Measurements from ENCODE around the gene FBXL17.

- TF ChIP-seq EP300 (IDR thresholded peaks at IDR 0.05; ENCODE audit: borderline replicate concordance in 1 of 2, low read depth in 1 of 2, low read length in 1 of 2) (no peak), NRF1 (IDR thresholded peaks at IDR 0.05; ENCODE audit: low read depth, low read length) (no peak), TAF1 (IDR thresholded peaks at IDR 0.05; ENCODE audit: borderline replicate concordance, low read depth, low read length) (no peak), GABPA (IDR thresholded peaks at IDR 0.05; ENCODE audit: low read depth) (no peak), CTCF (IDR thresholded peaks at IDR 0.05) (no peak), ELF1 (IDR thresholded peaks at IDR 0.05) (no peak), FOXM1 (IDR thresholded peaks at IDR 0.05; ENCODE audit: low read depth) (no peak), MAX (IDR thresholded peaks at IDR 0.05; ENCODE audit: low read depth) (no peak), RAD21 (IDR thresholded peaks at IDR 0.05; ENCODE audit: low read length) (no peak), POLR2AphosphoS5 (IDR thresholded peaks at IDR 0.05; ENCODE audit: low read depth, low read length) (no peak), EZH2phosphoT487 (IDR thresholded peaks at IDR 0.05; ENCODE audit: borderline replicate concordance, low read depth) (no peak)
- TF ChIP-seq, protein P1, sequence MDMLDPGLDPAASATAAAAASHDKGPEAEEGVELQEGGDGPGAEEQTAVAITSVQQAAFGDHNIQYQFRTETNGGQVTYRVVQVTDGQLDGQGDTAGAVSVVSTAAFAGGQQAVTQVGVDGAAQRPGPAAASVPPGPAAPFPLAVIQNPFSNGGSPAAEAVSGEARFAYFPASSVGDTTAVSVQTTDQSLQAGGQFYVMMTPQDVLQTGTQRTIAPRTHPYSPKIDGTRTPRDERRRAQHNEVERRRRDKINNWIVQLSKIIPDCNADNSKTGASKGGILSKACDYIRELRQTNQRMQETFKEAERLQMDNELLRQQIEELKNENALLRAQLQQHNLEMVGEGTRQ (IDR thresholded peaks at IDR 0.05; ENCODE audit: borderline replicate concordance, low read depth, low read length): no peak
- TF ChIP-seq, protein P2, sequence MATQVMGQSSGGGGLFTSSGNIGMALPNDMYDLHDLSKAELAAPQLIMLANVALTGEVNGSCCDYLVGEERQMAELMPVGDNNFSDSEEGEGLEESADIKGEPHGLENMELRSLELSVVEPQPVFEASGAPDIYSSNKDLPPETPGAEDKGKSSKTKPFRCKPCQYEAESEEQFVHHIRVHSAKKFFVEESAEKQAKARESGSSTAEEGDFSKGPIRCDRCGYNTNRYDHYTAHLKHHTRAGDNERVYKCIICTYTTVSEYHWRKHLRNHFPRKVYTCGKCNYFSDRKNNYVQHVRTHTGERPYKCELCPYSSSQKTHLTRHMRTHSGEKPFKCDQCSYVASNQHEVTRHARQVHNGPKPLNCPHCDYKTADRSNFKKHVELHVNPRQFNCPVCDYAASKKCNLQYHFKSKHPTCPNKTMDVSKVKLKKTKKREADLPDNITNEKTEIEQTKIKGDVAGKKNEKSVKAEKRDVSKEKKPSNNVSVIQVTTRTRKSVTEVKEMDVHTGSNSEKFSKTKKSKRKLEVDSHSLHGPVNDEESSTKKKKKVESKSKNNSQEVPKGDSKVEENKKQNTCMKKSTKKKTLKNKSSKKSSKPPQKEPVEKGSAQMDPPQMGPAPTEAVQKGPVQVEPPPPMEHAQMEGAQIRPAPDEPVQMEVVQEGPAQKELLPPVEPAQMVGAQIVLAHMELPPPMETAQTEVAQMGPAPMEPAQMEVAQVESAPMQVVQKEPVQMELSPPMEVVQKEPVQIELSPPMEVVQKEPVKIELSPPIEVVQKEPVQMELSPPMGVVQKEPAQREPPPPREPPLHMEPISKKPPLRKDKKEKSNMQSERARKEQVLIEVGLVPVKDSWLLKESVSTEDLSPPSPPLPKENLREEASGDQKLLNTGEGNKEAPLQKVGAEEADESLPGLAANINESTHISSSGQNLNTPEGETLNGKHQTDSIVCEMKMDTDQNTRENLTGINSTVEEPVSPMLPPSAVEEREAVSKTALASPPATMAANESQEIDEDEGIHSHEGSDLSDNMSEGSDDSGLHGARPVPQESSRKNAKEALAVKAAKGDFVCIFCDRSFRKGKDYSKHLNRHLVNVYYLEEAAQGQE (IDR thresholded peaks at IDR 0.05; ENCODE audit: low read depth, low read length): no peak
Measured at GRCh38 chr5:108184940-108185339, 197.0 kb downstream of the FBXL17 start.

Measured in SK-N-SH (cell line).